Stimulated activated naive CD8-positive, alpha-beta T cell treated with anti-CD3 and anti-CD28 coated beads, Interleukin-15, Interleukin-2, amounts not matched to agents 100 ng/mL and 50 ng/mL, for 24 hours (primary cell): ENCODE data around the gene AAMP.
"Not testable (repeated sequence)": the region's sequence is repeated elsewhere in the genome, so short reads cannot be mapped to it uniquely, and the experiment has no call there.

Experiments used
- H3K27ac Mint-ChIP-seq: one replicate; pipeline ENCODE4 v1.8.0; 2021; ENCODE audit warnings: mild to moderate bottlenecking, mixed read lengths
- H3K27me3 Mint-ChIP-seq: one replicate; pipeline ENCODE4 v1.8.0; 2021; ENCODE audit warnings: mixed read lengths
- H3K36me3 Mint-ChIP-seq: one replicate; pipeline ENCODE4 v1.8.0; 2021; ENCODE audit warnings: low read depth, mixed read lengths
- H3K4me1 Mint-ChIP-seq: one replicate; pipeline ENCODE4 v1.8.0; 2021; ENCODE audit warnings: low read depth, mixed read lengths
- H3K4me3 Mint-ChIP-seq: one replicate; pipeline ENCODE4 v1.8.0; 2021; ENCODE audit warnings: mild to moderate bottlenecking, mixed read lengths
- H3K9me3 Mint-ChIP-seq: one replicate; pipeline ENCODE4 v1.8.0; 2021; ENCODE audit warnings: mixed read lengths

Gene AAMP, protein sequence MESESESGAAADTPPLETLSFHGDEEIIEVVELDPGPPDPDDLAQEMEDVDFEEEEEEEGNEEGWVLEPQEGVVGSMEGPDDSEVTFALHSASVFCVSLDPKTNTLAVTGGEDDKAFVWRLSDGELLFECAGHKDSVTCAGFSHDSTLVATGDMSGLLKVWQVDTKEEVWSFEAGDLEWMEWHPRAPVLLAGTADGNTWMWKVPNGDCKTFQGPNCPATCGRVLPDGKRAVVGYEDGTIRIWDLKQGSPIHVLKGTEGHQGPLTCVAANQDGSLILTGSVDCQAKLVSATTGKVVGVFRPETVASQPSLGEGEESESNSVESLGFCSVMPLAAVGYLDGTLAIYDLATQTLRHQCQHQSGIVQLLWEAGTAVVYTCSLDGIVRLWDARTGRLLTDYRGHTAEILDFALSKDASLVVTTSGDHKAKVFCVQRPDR

DNA sequence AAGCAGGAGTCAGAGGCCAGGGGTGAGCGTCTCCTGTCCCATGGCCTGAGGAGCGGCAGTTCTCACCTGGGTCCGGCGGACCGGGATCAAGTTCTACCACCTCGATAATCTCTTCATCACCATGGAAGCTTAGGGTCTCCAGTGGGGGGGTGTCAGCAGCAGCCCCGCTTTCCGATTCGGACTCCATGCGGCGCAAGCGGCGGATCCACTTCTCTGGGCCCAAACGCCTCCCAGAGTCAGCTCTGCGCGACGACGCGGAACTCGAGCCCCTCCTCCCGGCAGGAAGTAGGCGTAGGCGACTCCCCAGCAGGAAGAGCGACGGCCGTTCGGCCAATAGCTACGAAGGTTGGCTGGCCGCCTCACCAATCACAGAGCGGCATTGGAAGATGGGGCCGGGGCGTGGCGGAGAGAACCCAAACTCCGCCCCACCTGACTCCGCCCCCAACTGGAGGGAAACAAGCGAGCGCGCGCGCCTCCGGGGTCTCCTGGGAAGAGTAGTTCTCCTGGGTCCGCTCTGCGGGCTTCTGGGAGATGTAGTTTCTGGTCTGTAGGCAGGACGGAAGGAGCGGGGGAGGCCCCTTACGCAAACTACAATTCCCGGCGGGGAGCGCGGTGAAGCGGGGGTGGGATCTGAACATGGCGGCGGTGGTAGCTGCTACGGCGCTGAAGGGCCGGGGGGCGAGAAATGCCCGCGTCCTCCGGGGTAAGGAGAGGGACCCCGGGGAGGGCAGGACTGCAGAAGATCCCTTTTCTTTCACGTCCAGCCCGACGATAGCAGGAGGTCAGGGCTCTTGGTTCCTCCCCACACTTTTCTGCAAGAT is at the start of gene AAMP, which contains the start of gene PNKD:
Gene AAMP (minus strand): TSS at position 238 of the 821 bp plus-strand sequence. CDS start 51 bp downstream, at position 187.
Gene PNKD (plus strand): TSS at position 620 of the 821 bp plus-strand sequence. CDS start 17 bp downstream, at position 637.
- H3K4me1 Mint-ChIP-seq, result peaks cover 50% of the 10 kb centered on the region
- no peaks in the 10 kb centered on the region for H3K27me3 Mint-ChIP-seq
- H3K27ac Mint-ChIP-seq, result peak within 1 kb of the TSS; percentile 94
- no peaks in the 10 kb centered on the region for H3K9me3 Mint-ChIP-seq
- H3K4me3 Mint-ChIP-seq, result peak within 1 kb of the TSS; percentile 95
- peaks cover 33% of the 10 kb centered on the region for H3K36me3 Mint-ChIP-seq

DNA sequence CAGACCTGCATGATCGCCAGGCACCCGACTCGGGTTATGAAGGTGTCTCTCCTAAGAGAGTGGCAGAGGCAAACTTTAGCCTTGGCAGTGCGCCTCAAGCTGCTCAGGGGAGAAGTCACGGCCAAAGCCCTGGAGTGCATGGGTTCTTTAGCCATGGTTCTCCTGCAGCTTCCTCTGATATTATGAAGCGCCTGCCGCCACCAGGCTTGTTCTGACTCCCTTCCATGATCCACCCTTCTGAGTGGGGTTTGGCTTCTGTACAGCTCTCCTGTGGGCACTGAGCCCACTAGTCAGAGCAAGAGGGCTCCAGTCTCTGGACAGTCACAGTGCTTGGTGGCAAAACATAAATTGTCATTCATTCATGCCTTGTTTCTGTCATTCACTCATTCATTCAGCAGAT is 48.3 kb upstream of the AAMP start:
- no peak overlapping the region for H3K27ac Mint-ChIP-seq

DNA sequence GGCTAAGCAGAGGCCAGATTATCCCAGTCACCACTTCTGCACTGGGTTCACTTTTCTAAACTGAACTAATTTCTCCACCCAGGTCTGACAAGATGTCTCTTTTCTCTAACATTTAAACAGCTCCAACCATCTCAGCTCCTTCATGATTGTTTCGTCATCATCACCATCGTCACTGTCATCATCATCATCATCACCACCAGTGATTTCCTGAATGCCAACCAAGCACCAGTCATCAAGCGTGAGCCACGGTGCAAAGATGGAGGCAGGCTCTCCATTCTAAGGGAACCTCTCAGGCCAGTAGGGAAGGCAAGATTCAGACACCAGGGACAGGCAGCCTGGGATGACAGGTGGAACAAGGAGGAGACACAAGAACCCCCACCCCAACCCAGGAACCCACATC is 47.9 kb upstream of the AAMP start:
- Mint-ChIP-seq H3K4me3 (no peak overlapping the region), H3K27ac (no peak overlapping the region), H3K4me1 (peaks cover 42% of the 10 kb centered on the region)

More for the DNA sequence above, 48.3 kb upstream of the AAMP start:
- Mint-ChIP-seq H3K27me3 (no peaks in the 10 kb centered on the region), H3K4me3 (no peak overlapping the region), H3K9me3 (no peaks in the 10 kb centered on the region), H3K36me3 (no peaks in the 10 kb centered on the region), H3K4me1 (peaks cover 42% of the 10 kb centered on the region)

DNA sequence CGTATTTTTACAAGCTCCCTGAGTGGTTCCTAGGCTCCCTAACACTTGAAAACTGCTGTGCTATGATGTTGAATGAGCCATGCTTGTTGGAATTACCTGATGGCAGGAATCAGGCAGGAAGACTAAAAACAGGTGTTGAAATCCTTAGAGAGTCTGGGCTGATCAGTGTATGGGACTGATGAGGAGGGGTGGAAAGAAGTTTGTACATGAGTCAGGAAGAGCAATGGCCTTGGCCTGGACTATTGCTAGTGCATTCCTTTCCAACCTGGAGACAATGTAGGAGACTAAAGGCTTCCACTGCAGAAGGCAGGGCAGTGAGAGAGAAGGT is 47.3 kb upstream of the AAMP start:
- H3K4me1 Mint-ChIP-seq, result peaks cover 39% of the 10 kb centered on the region
- no peaks in the 10 kb centered on the region for H3K9me3 Mint-ChIP-seq
- no peak overlapping the region for H3K4me3 Mint-ChIP-seq
- no peak overlapping the region for H3K27ac Mint-ChIP-seq
- no peaks in the 10 kb centered on the region for H3K27me3 Mint-ChIP-seq
- no peaks in the 10 kb centered on the region for H3K36me3 Mint-ChIP-seq

More for the DNA sequence above, 47.9 kb upstream of the AAMP start:
- H3K36me3 Mint-ChIP-seq, result no peaks in the 10 kb centered on the region
- no peaks in the 10 kb centered on the region for H3K9me3 Mint-ChIP-seq
- H3K27me3 Mint-ChIP-seq, result no peaks in the 10 kb centered on the region

DNA sequence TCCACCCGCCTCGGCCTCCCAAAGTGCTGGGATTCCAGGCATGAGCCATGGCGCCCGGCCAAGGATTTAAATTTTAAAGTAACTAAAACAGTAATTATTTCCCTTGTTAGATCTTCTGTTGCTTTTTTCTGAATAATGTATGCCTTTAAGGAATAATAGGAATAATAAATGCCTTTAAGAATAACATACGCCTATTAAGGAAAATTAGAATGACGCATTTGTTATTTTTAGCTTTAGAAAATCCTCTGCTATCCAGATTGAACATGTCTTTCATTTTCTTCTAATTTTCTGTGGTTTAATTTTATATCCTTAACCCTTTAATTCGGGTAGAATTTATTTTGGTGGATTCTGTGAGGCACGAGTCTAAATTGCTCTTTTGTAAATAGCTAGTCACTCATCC is 45.5 kb upstream of the AAMP start:
- Mint-ChIP-seq H3K4me1 (peaks cover 29% of the 10 kb centered on the region), H3K27ac (no peak overlapping the region), H3K27me3 (no peaks in the 10 kb centered on the region), H3K36me3 (no peaks in the 10 kb centered on the region), H3K9me3 (no peaks in the 10 kb centered on the region), H3K4me3 (no peak overlapping the region)

DNA sequence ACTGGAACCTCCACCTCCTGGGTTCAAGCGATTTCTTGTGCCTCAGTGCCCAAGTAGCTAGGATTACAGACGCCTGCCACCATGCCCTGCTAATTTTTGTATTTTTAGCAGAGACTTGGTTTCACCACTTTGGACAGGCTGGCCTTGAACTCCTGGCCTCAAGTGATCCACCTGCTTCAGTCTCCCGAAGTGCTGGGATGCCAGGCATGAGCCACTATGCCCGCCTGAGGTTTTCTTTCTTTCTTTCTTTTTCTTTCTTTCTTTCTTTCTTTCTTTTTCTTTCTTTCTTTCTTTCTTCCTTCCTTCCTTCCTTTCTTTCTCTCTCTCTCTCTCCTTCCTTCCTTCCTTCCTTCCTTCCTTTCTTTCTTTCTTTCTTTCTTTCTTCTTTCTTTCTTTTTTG is 44.8 kb upstream of the AAMP start:
- peaks cover 26% of the 10 kb centered on the region for H3K4me1 Mint-ChIP-seq
- not testable (repeated sequence) for H3K4me3 Mint-ChIP-seq, H3K9me3 Mint-ChIP-seq, H3K27me3 Mint-ChIP-seq, H3K27ac Mint-ChIP-seq, H3K36me3 Mint-ChIP-seq

DNA sequence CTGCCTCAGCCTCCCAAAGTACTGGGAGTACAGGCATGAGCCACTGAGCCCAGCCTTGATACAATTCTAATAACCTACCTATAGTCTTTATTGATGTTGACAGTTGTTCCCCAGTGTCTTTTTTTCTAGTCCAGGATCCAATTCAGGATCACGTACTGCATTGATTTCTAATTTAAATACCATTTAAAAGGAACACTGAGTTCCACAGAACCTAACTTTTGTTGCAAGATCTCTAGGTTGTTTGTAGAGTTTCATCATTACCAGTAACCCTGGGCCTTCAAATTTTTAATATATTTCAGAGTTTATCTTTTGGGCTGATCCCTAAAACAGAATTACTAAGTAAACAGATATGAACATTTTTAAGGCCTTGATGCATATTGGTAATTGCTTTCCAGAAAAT is 43.4 kb upstream of the AAMP start:
- Mint-ChIP-seq H3K27me3 (no peaks in the 10 kb centered on the region), H3K4me3 (no peak overlapping the region), H3K4me1 (peaks cover 26% of the 10 kb centered on the region), H3K27ac (no peak overlapping the region), H3K9me3 (no peaks in the 10 kb centered on the region), H3K36me3 (no peaks in the 10 kb centered on the region)

DNA sequence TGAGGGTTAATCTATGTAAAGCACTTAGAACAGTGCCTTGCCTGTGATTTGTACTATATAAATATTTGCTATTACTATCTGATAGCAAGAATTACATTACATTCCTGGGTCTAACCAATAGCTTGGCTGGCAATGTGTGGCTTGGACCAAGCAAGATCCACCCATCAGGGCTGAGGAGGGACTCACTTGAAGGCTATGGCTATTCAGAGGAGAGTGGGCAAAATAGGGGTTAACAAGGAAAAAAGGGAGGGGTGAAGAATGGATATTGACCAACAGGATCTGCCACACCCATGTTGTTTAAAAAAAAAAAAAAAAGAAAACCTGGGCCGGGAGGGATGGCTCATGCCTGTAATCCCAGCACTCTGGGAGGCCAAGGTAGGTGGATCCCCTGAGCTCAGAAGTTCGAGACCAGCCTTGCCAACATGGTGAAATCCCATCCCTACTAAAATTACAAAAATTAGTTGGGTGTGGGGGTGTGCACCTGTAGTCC is 42.4 kb upstream of the AAMP start:
- no peaks in the 10 kb centered on the region for H3K36me3 Mint-ChIP-seq
- no peak overlapping the region for H3K27ac Mint-ChIP-seq
- peaks cover 25% of the 10 kb centered on the region for H3K4me1 Mint-ChIP-seq
- H3K4me3 Mint-ChIP-seq, result no peak overlapping the region
- H3K9me3 Mint-ChIP-seq, result no peaks in the 10 kb centered on the region
- no peaks in the 10 kb centered on the region for H3K27me3 Mint-ChIP-seq

DNA sequence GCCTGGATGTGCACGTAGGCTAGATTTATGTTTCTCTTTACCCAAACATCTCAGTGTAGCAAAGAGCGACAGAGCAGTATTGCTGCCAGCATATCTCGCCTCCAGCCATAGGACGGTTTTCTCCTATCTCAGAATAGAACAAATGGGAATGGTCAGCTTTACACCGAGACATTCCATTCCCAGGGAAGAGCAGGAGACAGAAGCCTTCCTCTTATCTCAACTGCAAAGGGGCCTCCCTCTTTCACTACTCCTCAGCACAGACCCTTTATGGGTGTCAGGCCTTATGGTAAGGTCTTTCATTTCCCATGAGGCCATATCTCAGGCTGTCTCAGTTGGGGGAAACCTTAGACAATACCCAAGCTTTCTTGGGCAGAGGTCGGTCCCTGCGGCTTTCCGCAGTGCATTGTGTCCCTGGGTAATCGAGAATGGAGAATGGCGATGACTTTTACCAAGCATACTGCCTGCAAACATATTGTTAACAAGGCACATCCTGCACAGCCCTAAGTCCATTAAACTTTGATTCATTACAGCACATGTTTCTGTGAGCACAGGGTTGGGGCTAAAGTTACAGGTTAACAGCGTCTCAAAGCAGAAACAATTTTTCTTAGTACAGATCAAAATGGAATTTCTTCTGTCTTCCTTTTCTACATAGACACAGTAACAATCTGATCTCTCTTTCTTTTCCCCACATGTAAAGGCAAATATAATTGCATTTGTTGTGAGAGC is 41.8 kb upstream of the AAMP start:
- H3K27ac Mint-ChIP-seq, H3K4me3 Mint-ChIP-seq, H3K27me3 Mint-ChIP-seq, H3K9me3 Mint-ChIP-seq, H3K36me3 Mint-ChIP-seq: not testable (repeated sequence)
- peaks cover 19% of the 10 kb centered on the region for H3K4me1 Mint-ChIP-seq

DNA sequence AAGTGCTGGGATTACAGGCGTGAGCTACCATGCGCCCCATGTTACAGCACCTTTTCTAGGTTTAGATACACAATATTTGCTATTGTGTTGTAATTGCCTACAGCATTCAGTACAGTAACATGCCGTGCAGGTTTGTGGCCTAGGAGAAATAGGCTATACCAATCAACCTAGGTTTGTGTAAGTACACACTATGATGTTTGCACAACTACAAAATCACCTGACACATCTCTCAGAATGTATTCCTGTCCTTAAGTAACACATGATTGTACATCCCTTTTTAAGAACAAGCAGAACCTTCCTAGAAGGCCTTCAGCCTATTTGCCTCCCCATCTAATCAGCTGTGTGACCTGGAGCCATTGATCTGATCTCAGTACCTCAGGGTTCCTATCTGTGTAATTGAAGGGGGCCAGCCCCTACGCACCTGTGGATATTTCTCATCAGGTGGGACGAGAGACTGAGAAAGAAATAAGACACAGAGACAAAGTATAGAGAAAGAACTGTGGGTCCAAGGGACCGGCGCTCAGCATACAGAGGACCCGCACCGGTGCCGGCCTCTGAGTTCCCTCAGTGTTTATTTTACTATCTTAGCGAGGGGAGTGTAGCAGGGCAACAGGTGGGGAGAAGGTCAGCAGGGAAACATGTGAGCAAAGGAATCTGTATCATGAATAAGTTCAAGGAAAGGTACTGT is 41.1 kb upstream of the AAMP start:
- H3K4me3 Mint-ChIP-seq, result no peak overlapping the region
- H3K4me1 Mint-ChIP-seq, result peaks cover 12% of the 10 kb centered on the region
- H3K9me3 Mint-ChIP-seq, result no peaks in the 10 kb centered on the region
- H3K36me3 Mint-ChIP-seq, result no peaks in the 10 kb centered on the region
- no peak overlapping the region for H3K27ac Mint-ChIP-seq
- H3K27me3 Mint-ChIP-seq, result no peaks in the 10 kb centered on the region

DNA sequence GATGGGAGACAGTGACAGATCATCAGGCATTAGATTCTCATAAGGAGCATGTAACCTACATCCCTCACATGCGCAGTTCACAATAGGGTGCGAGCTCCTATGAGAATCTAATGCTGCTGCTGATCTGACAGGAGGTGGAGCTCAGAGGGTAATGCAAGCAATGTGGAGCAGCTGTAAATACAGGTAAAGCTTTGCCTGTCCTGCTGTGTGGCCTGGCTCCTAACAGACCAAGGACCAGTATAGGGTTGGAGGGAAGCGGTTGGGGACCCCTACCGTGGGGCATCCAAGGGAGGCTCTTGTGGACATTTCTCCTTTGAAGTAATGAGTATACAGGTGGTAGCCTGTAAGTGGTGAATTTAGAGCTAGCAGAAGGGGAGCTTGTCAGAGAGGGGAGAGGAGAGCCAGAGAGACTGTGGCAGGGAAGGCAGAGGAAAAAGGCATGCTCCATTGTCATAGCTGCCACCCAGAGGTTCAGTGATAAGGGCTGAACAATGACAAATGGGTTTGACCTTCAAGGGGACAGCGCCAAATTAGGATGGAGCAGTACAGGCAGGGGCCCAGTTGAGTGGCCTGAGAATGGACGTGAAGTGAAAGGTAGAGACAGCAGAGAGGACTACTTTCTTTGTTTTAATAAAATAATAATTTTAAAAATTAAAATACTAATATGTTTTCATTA is 37.6 kb upstream of the AAMP start:
- Mint-ChIP-seq H3K4me1 (peaks cover 6% of the 10 kb centered on the region), H3K27ac (peak overlapping the region; percentile 73), H3K27me3 (no peaks in the 10 kb centered on the region), H3K4me3 (no peak overlapping the region), H3K36me3 (no peaks in the 10 kb centered on the region), H3K9me3 (no peaks in the 10 kb centered on the region)

DNA sequence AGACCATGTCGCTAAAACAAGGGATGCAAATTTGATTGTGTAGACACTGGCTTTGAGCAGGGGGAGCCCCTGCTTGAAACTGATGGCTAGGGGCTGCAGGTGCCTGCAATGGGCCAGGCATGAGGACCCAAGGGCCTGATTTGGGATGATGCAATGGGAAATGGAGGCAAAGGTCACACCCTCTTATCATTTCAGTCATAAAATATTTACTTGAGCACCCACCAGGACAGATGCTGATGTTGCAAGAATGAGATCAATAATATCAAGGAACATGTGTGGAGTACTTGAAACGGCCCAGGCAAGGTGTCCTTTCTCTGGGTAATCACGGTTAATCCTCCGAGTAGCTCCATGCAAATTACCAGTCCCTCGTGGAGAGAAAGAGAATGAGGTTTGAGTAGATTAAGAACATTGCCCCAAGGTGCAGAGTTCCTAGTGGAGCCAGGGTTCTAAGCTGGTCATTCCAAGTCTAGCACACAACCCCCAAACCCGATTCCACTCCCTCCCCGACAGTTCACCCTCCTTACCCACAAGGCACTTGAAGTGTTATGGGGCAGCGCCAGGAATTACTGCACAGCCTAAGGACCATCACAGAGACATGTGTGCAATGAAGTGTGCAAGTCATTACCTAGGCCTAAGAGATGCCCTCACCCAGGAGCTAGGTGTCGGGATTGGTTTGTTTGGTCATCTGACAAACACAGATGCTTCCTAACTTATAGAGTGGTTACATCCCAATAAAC is 36.4 kb upstream of the AAMP start:
- Mint-ChIP-seq H3K27me3 (no peaks in the 10 kb centered on the region), H3K36me3 (no peaks in the 10 kb centered on the region), H3K4me1 (peaks cover 6% of the 10 kb centered on the region), H3K9me3 (no peaks in the 10 kb centered on the region), H3K27ac (no peak overlapping the region), H3K4me3 (no peak overlapping the region)

DNA sequence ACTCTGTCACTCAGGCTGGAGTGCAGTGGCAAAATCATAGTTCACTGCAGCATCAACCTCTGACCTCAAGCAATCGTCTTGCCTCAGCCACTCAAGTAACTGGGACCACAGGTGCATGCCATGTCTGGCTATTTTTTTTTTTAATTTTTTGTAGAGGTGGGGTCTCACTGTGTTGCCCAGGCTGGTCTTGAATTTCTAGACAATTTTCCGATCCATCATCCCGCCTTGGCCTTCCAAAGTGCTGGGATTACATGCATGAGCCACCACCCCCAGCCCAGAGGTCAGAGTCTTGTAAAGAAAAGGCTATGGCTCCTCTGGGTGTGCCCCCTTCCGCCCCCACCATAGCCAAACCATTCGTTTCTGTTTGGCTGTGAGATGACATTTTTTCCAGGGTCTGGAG is 35.4 kb upstream of the AAMP start:
- Mint-ChIP-seq H3K27ac (no peak overlapping the region), H3K36me3 (no peaks in the 10 kb centered on the region), H3K9me3 (no peaks in the 10 kb centered on the region), H3K4me3 (no peak overlapping the region), H3K4me1 (peaks cover 6% of the 10 kb centered on the region), H3K27me3 (no peaks in the 10 kb centered on the region)
